Liver (tissue), 9 donors: ENCODE measurements around the gene PROC. TPM values are rescaled to one million over a fixed set of nuclear protein-coding genes. Genes with fewer than 3 reads are reported as not detected.

ENCODE experiments used
- DNase-seq: peaks from one replicate; pipeline ENCODE4 v3.0.0-alpha.2; 2017; ENCODE audit warnings: low spot score
- H3K27ac ChIP-seq, 2 donors: one replicate each; pipeline ENCODE4 v1.7.0; 2013; ENCODE audit warnings: inconsistent platforms in 2 of 2, low read length in 2 of 2, control low read depth in 1 of 2, low read depth in 1 of 2, mild to moderate bottlenecking in 1 of 2
- H3K27me3 ChIP-seq, 4 donors: one replicate each; pipeline versions ENCODE4 v1.6.1 to v1.7.0; 2013; ENCODE audit warnings: low read length in 3 of 4, inconsistent platforms in 1 of 4, mild to moderate bottlenecking in 1 of 4, moderate library complexity in 1 of 4; ENCODE audit not compliant: control insufficient read depth in 4 of 4, insufficient read depth in 4 of 4
- H3K36me3 ChIP-seq, 4 donors: one replicate each; pipeline versions ENCODE4 v1.6.1 to v1.7.0; 2013; ENCODE audit warnings: low read length in 3 of 4, mild to moderate bottlenecking in 3 of 4, low read depth in 1 of 4, moderate library complexity in 1 of 4; ENCODE audit not compliant: control insufficient read depth in 4 of 4, insufficient read depth in 3 of 4
- H3K4me1 ChIP-seq, 4 donors: one replicate each; pipeline versions ENCODE4 v1.6.1 to v1.7.0; 2013; ENCODE audit warnings: low read length in 3 of 4, mild to moderate bottlenecking in 3 of 4, moderate library complexity in 1 of 4; ENCODE audit not compliant: control insufficient read depth in 4 of 4, insufficient read depth in 4 of 4
- H3K4me3 ChIP-seq, 3 donors: one replicate each; pipeline versions ENCODE4 v1.6.1 to v1.7.0; 2013; ENCODE audit warnings: low read length in 3 of 3, control low read depth in 1 of 3, low read depth in 1 of 3, mild to moderate bottlenecking in 1 of 3
- H3K9ac ChIP-seq, 2 donors: one replicate each; pipeline ENCODE4 v1.7.0; 2013; ENCODE audit warnings: low read length in 2 of 2, mild to moderate bottlenecking in 2 of 2, moderate library complexity in 2 of 2, control low read depth in 1 of 2, low read depth in 1 of 2
- H3K9me3 ChIP-seq, 4 donors: one replicate each; pipeline versions ENCODE4 v1.6.1 to v1.7.0; 2013; ENCODE audit warnings: low read length in 3 of 4; ENCODE audit not compliant: control insufficient read depth in 4 of 4
- CTCF ChIP-seq: fragments of 150-350 bp; IDR thresholded peaks from 2 replicates; pipeline ENCODE4 v1.5.1; 2017; ENCODE audit warnings: improper control_type of control experiment, low read depth, low read length; ENCODE audit not compliant: missing input control
- EGR1 ChIP-seq, 2 donors: IDR thresholded peaks; 2 replicates each; pipeline ENCODE4 v1.6.1; 2016 to 2018; ENCODE audit warnings: antibody characterized with exemption in 2 of 2, low read depth in 2 of 2
- FOXA1 ChIP-seq: IDR thresholded peaks from 2 replicates; pipeline ENCODE4 v1.6.1; 2016; ENCODE audit warnings: antibody characterized with exemption
- FOXA2 ChIP-seq: IDR thresholded peaks from 2 replicates; pipeline ENCODE4 v1.6.1; 2016; ENCODE audit warnings: antibody characterized with exemption
- GABPA ChIP-seq, 2 donors: IDR thresholded peaks in 1 of 2; conservative IDR thresholded peaks in 1 of 2; 2 replicates each; pipeline ENCODE4 v1.6.1; 2016; ENCODE audit warnings: antibody characterized with exemption in 2 of 2, mild to moderate bottlenecking in 1 of 2, moderate library complexity in 1 of 2
- HNF4A ChIP-seq, 2 donors: conservative IDR thresholded peaks; 2 replicates each; pipeline ENCODE4 v1.6.1; 2016; ENCODE audit warnings: antibody characterized with exemption in 2 of 2, mild to moderate bottlenecking in 2 of 2
- HNF4G ChIP-seq: IDR thresholded peaks from 2 replicates; pipeline ENCODE4 v1.6.1; 2016; ENCODE audit warnings: antibody characterized with exemption
- JUND ChIP-seq, 2 donors: IDR thresholded peaks; 2 replicates each; pipeline ENCODE4 v1.6.1; 2016; ENCODE audit warnings: antibody characterized with exemption in 2 of 2
- RAD21 ChIP-seq, 2 donors: IDR thresholded peaks; 2 replicates each; pipeline ENCODE4 v1.6.1; 2016; ENCODE audit warnings: antibody characterized with exemption in 2 of 2, mild to moderate bottlenecking in 2 of 2
- RXRA ChIP-seq, 2 donors: IDR thresholded peaks; 2 replicates each; pipeline ENCODE4 v1.6.1; 2017 to 2018; ENCODE audit warnings: antibody characterized with exemption in 2 of 2, mild to moderate bottlenecking in 1 of 2
- SP1 ChIP-seq: IDR thresholded peaks from 2 replicates; pipeline ENCODE4 v1.6.1; 2018; ENCODE audit warnings: antibody characterized with exemption, mild to moderate bottlenecking
- TAF1 ChIP-seq: conservative IDR thresholded peaks from 2 replicates; pipeline ENCODE4 v1.6.1; 2016; ENCODE audit warnings: antibody characterized with exemption, mild to moderate bottlenecking
- ZBTB33 ChIP-seq: IDR thresholded peaks from 2 replicates; pipeline ENCODE4 v1.6.1; 2016; ENCODE audit warnings: antibody characterized with exemption
- WGBS: extraction: QIAGEN DNeasy Blood & Tissue Kit; methylation state at CpG from one replicate; pipeline ENCODE4 v1.1.7; 2013; 5-methylcytosine and 5-hydroxymethylcytosine counted together
- polyA plus RNA-seq, 2 donors: library from polyadenylated mRNA; stranded (reverse) in 1 of 2; unstranded in 1 of 2; fragments of 200-250 nt in 1 of 2; fragments of >200 nt in 1 of 2; fragmentation: Nextera tagmentation in 1 of 2; extraction: Ambion mirVana in 1 of 2; gene quantifications; one replicate each; pipeline versions ENCODE4 v1.2.1 to v1.2.3, GENCODE V29; 2013 to 2015
- total RNA-seq, 2 donors: library from RNA; depleted of rRNA; stranded (reverse); fragments of >200 nt; gene quantifications; one replicate each; pipeline ENCODE4 v1.2.3, GENCODE V29; 2014
- donor health status: healthy.
- donor health status: healthy.
- donor health status: healthy.
- donor health status: healthy.
- donor health status: healthy.

PROC gene
- total and polyA plus RNA-seq, 4 donors = 150 to 407 (median 341) TPM

- no peaks in the 10 kb centered on the region for H3K36me3 ChIP-seq
- peaks cover 0 to 2% (median 0%) of the 10 kb centered on the region in 4 donors for H3K9me3 ChIP-seq
- H3K27me3 ChIP-seq = no peaks in the 10 kb centered on the region
- no peak for DNase-seq
- no peak overlapping the region for H3K4me3 ChIP-seq
- peaks cover 14 to 32% (median 16%) of the 10 kb centered on the region in 4 donors for H3K4me1 ChIP-seq
- H3K27ac ChIP-seq = peak overlapping the region; percentile 88 to 94
- TF ChIP-seq FOXA2 = no peak
- TF ChIP-seq CTCF = no peak
- no peak for TF ChIP-seq SP1
- 96% methylated on average over 5 of the region's 5 CpGs for WGBS
- H3K9ac ChIP-seq = no peak overlapping the region
These were observed 21.1 kb downstream of the PROC start for GRCh38 chr2:127439343-127439742.

GRCh38 chr2:127448526-127448925 is 30.3 kb downstream of the PROC start:
- no peak overlapping the region for H3K27ac ChIP-seq
- H3K9me3 ChIP-seq = peaks cover 0 to 3% (median 1%) of the 10 kb centered on the region in 4 donors
- 91% methylated on average over 2 of the region's 2 CpGs for WGBS
- H3K4me3 ChIP-seq = no peak overlapping the region
- no peaks in the 10 kb centered on the region for H3K36me3 ChIP-seq
- peaks cover 0 to 3% (median 0%) of the 10 kb centered on the region in 4 donors for H3K4me1 ChIP-seq
- no peak for DNase-seq
- no peak overlapping the region for H3K9ac ChIP-seq
- no peaks in the 10 kb centered on the region for H3K27me3 ChIP-seq
- TF ChIP-seq HNF4G (no peak), SP1 (no peak), JUND (IDR thresholded peaks at IDR 0.05) (no peak), ZBTB33 (no peak), HNF4A (conservative IDR thresholded peaks at IDR 0.05) (no peak), FOXA2 (no peak), RXRA (IDR thresholded peaks at IDR 0.05) (no peak), RAD21 (IDR thresholded peaks at IDR 0.05) (no peak), TAF1 (no peak), GABPA (IDR thresholded peaks at IDR 0.05 in 1 of 2, conservative IDR thresholded peaks at IDR 0.05 in 1 of 2) (no peak), FOXA1 (no peak)

- H3K4me3 ChIP-seq = no peak overlapping the region
- 96% methylated on average over 4 of the region's 4 CpGs for WGBS
- H3K27ac ChIP-seq = no peak overlapping the region
- H3K9me3 ChIP-seq = peaks cover 0 to 3% (median 1%) of the 10 kb centered on the region in 4 donors
- TF ChIP-seq TAF1 (no peak), SP1 (no peak), RXRA (IDR thresholded peaks at IDR 0.05) (no peak), EGR1 (IDR thresholded peaks at IDR 0.05; ENCODE audit: low read depth in 2 of 2) (no peak), RAD21 (IDR thresholded peaks at IDR 0.05) (no peak), HNF4G (no peak), GABPA (IDR thresholded peaks at IDR 0.05 in 1 of 2, conservative IDR thresholded peaks at IDR 0.05 in 1 of 2) (no peak), FOXA2 (no peak)
- peaks cover 0 to 7% (median 1%) of the 10 kb centered on the region in 4 donors for H3K4me1 ChIP-seq
- no peak for DNase-seq
- no peaks in the 10 kb centered on the region for H3K36me3 ChIP-seq
- H3K9ac ChIP-seq = no peak overlapping the region
- no peaks in the 10 kb centered on the region for H3K27me3 ChIP-seq
These were observed 31.2 kb downstream of the PROC start for GRCh38 chr2:127449414-127449813.
